HCT116 (cell line): Measurements from ENCODE around the gene GRIN2A. TPM values are rescaled to one million over a fixed set of nuclear protein-coding genes. Genes with fewer than 3 reads are reported as not detected.

ENCODE experiments used
- ATAC-seq: fragments of 200-7000 bp; cut with Tn5 transposase; 2 replicates; pipeline ENCODE4 v1.9.1; 2020; ENCODE audit warnings: mild to moderate bottlenecking, moderate library complexity
- BruUV-seq: library from RNA; stranded (reverse); fragments of 400-500 nt; replicated peaks from 2 replicates; lab custom pipeline; 2021; lab: Mats Ljungman, UMichigan
- CTCF ChIA-PET: fragments of 300-600 bp; sonication (Branson Sonifier 250); formaldehyde crosslinking; loops from one replicate; lab custom pipeline; 2021; ENCODE audit warnings: antibody characterized with exemption; lab: Charles Lee
- POLR2A ChIA-PET: fragments of 300-600, 350-600 bp; sonication (Branson Sonifier 250); formaldehyde crosslinking; loops from one replicate; lab custom pipeline; 2021; ENCODE audit warnings: antibody characterized with exemption; lab: Charles Lee
- RAD21 ChIA-PET, 2 experiments: fragments of 300-600 bp; sonication (Branson Sonifier 250); formaldehyde crosslinking; loops; one replicate each; lab custom pipeline; 2023; ENCODE audit warnings: low total read pairs in 2 of 2; ENCODE audit not compliant: uncharacterized antibody in 2 of 2, unreplicated experiment in 2 of 2, low non-redundant PET in 1 of 2; lab: Charles Lee
- DNase-seq: peaks from one replicate; pipeline ENCODE4 v3.0.0-alpha.2; 2010; ENCODE audit warnings: low read depth, low spot score
- H2AFZ ChIP-seq: fragments of 200-600 bp; shearing (Covaris generic), sonication (generic); 2 replicates; pipeline ENCODE4 v1.6.1; 2017; ENCODE audit warnings: low read depth, mixed run types, mixed read lengths, antibody characterized with exemption, low read length; ENCODE audit not compliant: poor library complexity, severe bottlenecking
- H3K27ac ChIP-seq: 2 replicates; pipeline ENCODE4 v1.5.1; 2012; ENCODE audit warnings: low read depth, low read length
- H3K27me3 ChIP-seq: fragments of 200-600 bp; sonication (generic); 2 replicates; pipeline ENCODE4 v1.6.1; 2016; ENCODE audit warnings: mixed run types, low read length, mixed read lengths; ENCODE audit not compliant: insufficient read depth
- H3K36me3 ChIP-seq, 2 experiments: fragments of 200-500 bp in 1 of 2; fragments of 200-600 bp in 1 of 2; sonication (Bioruptor generic) in 1 of 2; sonication (generic) in 1 of 2; 2 replicates each; pipeline versions ENCODE4 v1.5.1 to v1.6.1; 2014 to 2016; ENCODE audit warnings: low read length in 2 of 2, inconsistent platforms in 1 of 2, mixed read lengths in 1 of 2, mixed run types in 1 of 2; ENCODE audit not compliant: insufficient read depth in 2 of 2, control insufficient read depth in 1 of 2
- H3K4me1 ChIP-seq, 2 experiments: fragments of 200-600 bp in 1 of 2; sonication (generic) in 1 of 2; 2 replicates each; pipeline versions ENCODE4 v1.5.1 to v1.6.1; 2012 to 2017; ENCODE audit warnings: low read length in 2 of 2, inconsistent platforms in 1 of 2, mild to moderate bottlenecking in 1 of 2, mixed read lengths in 1 of 2, mixed run types in 1 of 2, moderate library complexity in 1 of 2; ENCODE audit not compliant: insufficient read depth in 2 of 2, control insufficient read depth in 1 of 2
- H3K4me2 ChIP-seq: fragments of 200-600 bp; sonication (generic); 2 replicates; pipeline ENCODE4 v1.6.1; 2017; ENCODE audit warnings: mixed run types, low read length, mixed read lengths
- H3K4me3 ChIP-seq, 2 experiments: fragments of 200-600 bp in 1 of 2; sonication (generic) in 1 of 2; replicated peaks in 1 of 2; 2 replicates each; pipeline ENCODE4 v1.5.1; 2011 to 2016; ENCODE audit warnings: low read length in 2 of 2, control low read depth in 1 of 2, low read depth in 1 of 2, mild to moderate bottlenecking in 1 of 2, mixed read lengths in 1 of 2, mixed run types in 1 of 2
- H3K79me2 ChIP-seq: fragments of 200-600 bp; sonication (generic); 2 replicates; pipeline ENCODE4 v1.6.1; 2017; ENCODE audit warnings: mild to moderate bottlenecking, mixed run types, low read length, moderate library complexity, mixed read lengths; ENCODE audit not compliant: insufficient read depth
- H3K9ac ChIP-seq: fragments of 200-600 bp; sonication (generic); 2 replicates; pipeline ENCODE4 v1.6.1; 2016; ENCODE audit warnings: low read length, mixed read lengths
- H3K9me2 ChIP-seq: fragments of 200-600 bp; sonication (generic), shearing (Covaris generic); 2 replicates; pipeline ENCODE4 v1.6.1; 2017; ENCODE audit warnings: mixed run types, mild to moderate bottlenecking, moderate library complexity; ENCODE audit not compliant: insufficient read depth
- H3K9me3 ChIP-seq, 2 experiments: fragments of 200-500 bp in 1 of 2; fragments of 200-600 bp in 1 of 2; sonication (Bioruptor generic) in 1 of 2; sonication (generic) in 1 of 2; 2 replicates each; pipeline ENCODE4 v1.6.1; 2014 to 2017; ENCODE audit warnings: low read length in 2 of 2, mixed read lengths in 2 of 2, inconsistent platforms in 1 of 2, low read depth in 1 of 2, mild to moderate bottlenecking in 1 of 2, mixed run types in 1 of 2, moderate library complexity in 1 of 2; ENCODE audit not compliant: control insufficient read depth in 1 of 2, insufficient read depth in 1 of 2
- H4K20me1 ChIP-seq: fragments of 200-600 bp; sonication (generic), shearing (Covaris generic); 2 replicates; pipeline ENCODE4 v1.6.1; 2017; ENCODE audit warnings: mixed run types, mild to moderate bottlenecking, moderate library complexity; ENCODE audit not compliant: insufficient read depth
- EZH2phosphoT487 ChIP-seq: fragments of 200-600 bp; IDR thresholded peaks from 2 replicates; pipeline ENCODE4 v1.6.1; 2018; ENCODE audit warnings: antibody characterized with exemption, borderline replicate concordance
- RAD21 ChIP-seq: IDR thresholded peaks from 2 replicates; pipeline ENCODE4 v1.6.1; 2012; ENCODE audit warnings: low read depth, mild to moderate bottlenecking
- ZFX ChIP-seq: fragments of 450-650 bp; IDR thresholded peaks from 2 replicates; pipeline ENCODE4 v1.6.1; 2017
- ZNF274 ChIP-seq: fragments of 200-500 bp; sonication (Bioruptor generic); IDR thresholded peaks from 2 replicates; pipeline ENCODE4 v1.6.1; 2014; ENCODE audit warnings: mild to moderate bottlenecking, low read depth, low read length, inconsistent platforms
- intact Hi-C: fragments of 100-400 bp; cut with micrococcal nuclease; formaldehyde crosslinking; loops from 2 replicates; pipeline ENCODE4 v1.10.0; 2022
- total RNA-seq: library from RNA; stranded (reverse); gene quantifications from one replicate; pipeline ENCODE4 v1.2.1, GENCODE V29; 2021; ENCODE audit not compliant: unreplicated experiment
- TF ChIP-seq, protein P1 (sequence below): IDR thresholded peaks from 2 replicates; pipeline ENCODE4 v1.6.1; 2012; ENCODE audit warnings: low read depth
- TF ChIP-seq, protein P2 (sequence below), 3 experiments: fragments of 200-600 bp in 1 of 3; sonication (generic) in 1 of 3; IDR thresholded peaks in 2 of 3; conservative IDR thresholded peaks in 1 of 3; 2 replicates each; pipeline ENCODE4 v1.5.1; 2012 to 2017; ENCODE audit warnings: low read depth in 2 of 3, low read length in 2 of 3, antibody characterized with exemption in 1 of 3, borderline replicate concordance in 1 of 3, control low read depth in 1 of 3, mild to moderate bottlenecking in 1 of 3, mixed read lengths in 1 of 3, mixed run types in 1 of 3, moderate library complexity in 1 of 3; ENCODE audit not compliant: insufficient read depth in 1 of 3

GRIN2A gene
- total RNA-seq, 1 experiment from 2014 or later = 0.02 TPM

DNA sequence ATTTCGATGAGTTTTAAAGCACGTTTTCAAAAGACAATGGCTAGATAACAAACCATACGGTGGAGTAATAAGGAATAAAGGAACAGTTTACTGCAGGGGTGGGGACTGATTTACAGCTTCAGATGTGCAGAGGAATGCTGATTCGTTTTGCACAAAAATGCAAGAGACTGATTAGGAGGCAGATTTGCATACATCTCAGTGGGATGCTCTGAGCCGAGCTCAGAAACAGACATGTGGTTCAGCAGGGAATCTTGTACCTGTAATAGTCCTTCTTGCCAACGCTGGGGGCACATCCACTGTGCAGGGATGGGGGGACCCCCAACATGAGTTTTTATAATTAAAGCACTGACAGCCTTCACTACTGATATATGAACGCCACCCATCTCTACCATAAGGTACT, 308.0 kb downstream of the GRIN2A start:
- Histone ChIP-seq H3K4me1 (no peaks in the 10 kb centered on the region), H3K27me3 (no peaks in the 10 kb centered on the region), H3K4me3 (no peak overlapping the region), H3K36me3 (no peaks in the 10 kb centered on the region), H3K4me2 (no peak overlapping the region), H3K27ac (no peak overlapping the region), H3K9ac (no peak overlapping the region), H3K9me3 (no peaks in the 10 kb centered on the region), H2AFZ (no peak overlapping the region), H3K79me2 (no peaks in the 10 kb centered on the region), H4K20me1 (no peaks in the 10 kb centered on the region)
- RAD21 ChIA-PET = no interaction called here
- DNase-seq (no peak), ATAC-seq (no peak)
- POLR2A ChIA-PET = no interaction called here
- CTCF ChIA-PET = no interaction called here
- intact Hi-C loops = no loop called here
- no TSS peak for BruUV-seq
- TF ChIP-seq ZNF274 = no peak
- no peak for TF ChIP-seq RAD21
- no peak for TF ChIP-seq EZH2phosphoT487
- TF ChIP-seq, protein P1, sequence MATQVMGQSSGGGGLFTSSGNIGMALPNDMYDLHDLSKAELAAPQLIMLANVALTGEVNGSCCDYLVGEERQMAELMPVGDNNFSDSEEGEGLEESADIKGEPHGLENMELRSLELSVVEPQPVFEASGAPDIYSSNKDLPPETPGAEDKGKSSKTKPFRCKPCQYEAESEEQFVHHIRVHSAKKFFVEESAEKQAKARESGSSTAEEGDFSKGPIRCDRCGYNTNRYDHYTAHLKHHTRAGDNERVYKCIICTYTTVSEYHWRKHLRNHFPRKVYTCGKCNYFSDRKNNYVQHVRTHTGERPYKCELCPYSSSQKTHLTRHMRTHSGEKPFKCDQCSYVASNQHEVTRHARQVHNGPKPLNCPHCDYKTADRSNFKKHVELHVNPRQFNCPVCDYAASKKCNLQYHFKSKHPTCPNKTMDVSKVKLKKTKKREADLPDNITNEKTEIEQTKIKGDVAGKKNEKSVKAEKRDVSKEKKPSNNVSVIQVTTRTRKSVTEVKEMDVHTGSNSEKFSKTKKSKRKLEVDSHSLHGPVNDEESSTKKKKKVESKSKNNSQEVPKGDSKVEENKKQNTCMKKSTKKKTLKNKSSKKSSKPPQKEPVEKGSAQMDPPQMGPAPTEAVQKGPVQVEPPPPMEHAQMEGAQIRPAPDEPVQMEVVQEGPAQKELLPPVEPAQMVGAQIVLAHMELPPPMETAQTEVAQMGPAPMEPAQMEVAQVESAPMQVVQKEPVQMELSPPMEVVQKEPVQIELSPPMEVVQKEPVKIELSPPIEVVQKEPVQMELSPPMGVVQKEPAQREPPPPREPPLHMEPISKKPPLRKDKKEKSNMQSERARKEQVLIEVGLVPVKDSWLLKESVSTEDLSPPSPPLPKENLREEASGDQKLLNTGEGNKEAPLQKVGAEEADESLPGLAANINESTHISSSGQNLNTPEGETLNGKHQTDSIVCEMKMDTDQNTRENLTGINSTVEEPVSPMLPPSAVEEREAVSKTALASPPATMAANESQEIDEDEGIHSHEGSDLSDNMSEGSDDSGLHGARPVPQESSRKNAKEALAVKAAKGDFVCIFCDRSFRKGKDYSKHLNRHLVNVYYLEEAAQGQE = no peak
- TF ChIP-seq, protein P2, sequence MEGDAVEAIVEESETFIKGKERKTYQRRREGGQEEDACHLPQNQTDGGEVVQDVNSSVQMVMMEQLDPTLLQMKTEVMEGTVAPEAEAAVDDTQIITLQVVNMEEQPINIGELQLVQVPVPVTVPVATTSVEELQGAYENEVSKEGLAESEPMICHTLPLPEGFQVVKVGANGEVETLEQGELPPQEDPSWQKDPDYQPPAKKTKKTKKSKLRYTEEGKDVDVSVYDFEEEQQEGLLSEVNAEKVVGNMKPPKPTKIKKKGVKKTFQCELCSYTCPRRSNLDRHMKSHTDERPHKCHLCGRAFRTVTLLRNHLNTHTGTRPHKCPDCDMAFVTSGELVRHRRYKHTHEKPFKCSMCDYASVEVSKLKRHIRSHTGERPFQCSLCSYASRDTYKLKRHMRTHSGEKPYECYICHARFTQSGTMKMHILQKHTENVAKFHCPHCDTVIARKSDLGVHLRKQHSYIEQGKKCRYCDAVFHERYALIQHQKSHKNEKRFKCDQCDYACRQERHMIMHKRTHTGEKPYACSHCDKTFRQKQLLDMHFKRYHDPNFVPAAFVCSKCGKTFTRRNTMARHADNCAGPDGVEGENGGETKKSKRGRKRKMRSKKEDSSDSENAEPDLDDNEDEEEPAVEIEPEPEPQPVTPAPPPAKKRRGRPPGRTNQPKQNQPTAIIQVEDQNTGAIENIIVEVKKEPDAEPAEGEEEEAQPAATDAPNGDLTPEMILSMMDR (IDR thresholded peaks at IDR 0.05 in 2 of 3, conservative IDR thresholded peaks at IDR 0.05 in 1 of 3; ENCODE audit: borderline replicate concordance in 1 of 3, insufficient read depth in 1 of 3, low read depth in 2 of 3, low read length in 2 of 3) = no peak
- TF ChIP-seq ZFX = no peak
- TF ChIP-seq, all 23 proteins: peak for 0
- H3K9me2 ChIP-seq = no peaks in the 10 kb centered on the region
